Natural killer cell treated with Interleukin-12 subunit alpha and Interleukin-12 subunit beta and Interleukin-15 and Interleukin-18, amount 100 ng/mL, for 72 hours (primary cell): ENCODE data around the gene KLHL29. TPM values are rescaled to one million over a fixed set of nuclear protein-coding genes. Genes with fewer than 3 reads are reported as not detected.

Source experiments
- ATAC-seq, 2 donors: fragments of 150-1000 bp; cut with Tn5 transposase in 1 of 2; sonication (Bioruptor Pico), chemical (Tn5 transposase) in 1 of 2; 2 replicates each; pipeline ENCODE4 v1.10.0; 2021
- DNase-seq: peaks from one replicate; pipeline ENCODE4 v3.0.0; 2022; ENCODE audit warnings: low spot score
- H3K27ac Mint-ChIP-seq, 2 donors: 1 replicate in 1 of 2; 2 replicates in 1 of 2; pipeline ENCODE4 v1.8.0; 2022; ENCODE audit warnings: mixed read lengths in 2 of 2, mild to moderate bottlenecking in 1 of 2, moderate library complexity in 1 of 2
- H3K27me3 Mint-ChIP-seq, 2 donors: 1 replicate in 1 of 2; 2 replicates in 1 of 2; pipeline ENCODE4 v1.8.0; 2022; ENCODE audit warnings: mixed read lengths in 2 of 2
- H3K36me3 Mint-ChIP-seq: one replicate; pipeline ENCODE4 v1.8.0; 2022; ENCODE audit warnings: mixed read lengths
- H3K4me1 Mint-ChIP-seq, 2 donors: 1 replicate in 1 of 2; 2 replicates in 1 of 2; pipeline ENCODE4 v1.8.0; 2022; ENCODE audit warnings: low read depth in 2 of 2, mixed read lengths in 2 of 2, mild to moderate bottlenecking in 1 of 2
- H3K4me3 Mint-ChIP-seq: one replicate; pipeline ENCODE4 v1.8.0; 2022; ENCODE audit warnings: mixed read lengths
- H3K9me3 Mint-ChIP-seq: 2 replicates; pipeline ENCODE4 v1.8.0; 2022; ENCODE audit warnings: mixed read lengths
- total RNA-seq, 2 donors: library from RNA; stranded (reverse); gene quantifications; one replicate each; pipeline ENCODE4 v1.2.3, GENCODE V29; 2022

KLHL29 gene
- total RNA-seq, 2 donors from 2014 or later, result 0.11 to 0.12 TPM

- Mint-ChIP-seq H3K4me1 (no peaks in the 10 kb centered on the region), H3K27me3 (peaks cover 14 to 29% of the 10 kb centered on the region in 2 donors), H3K36me3 (no peaks in the 10 kb centered on the region), H3K27ac (no peak overlapping the region), H3K9me3 (no peaks in the 10 kb centered on the region), H3K4me3 (no peak overlapping the region)
- ATAC-seq (no peak), DNase-seq (no peak)
Observed at GRCh38 chr2:23413641-23414040, 28.7 kb downstream of the KLHL29 start.

DNA sequence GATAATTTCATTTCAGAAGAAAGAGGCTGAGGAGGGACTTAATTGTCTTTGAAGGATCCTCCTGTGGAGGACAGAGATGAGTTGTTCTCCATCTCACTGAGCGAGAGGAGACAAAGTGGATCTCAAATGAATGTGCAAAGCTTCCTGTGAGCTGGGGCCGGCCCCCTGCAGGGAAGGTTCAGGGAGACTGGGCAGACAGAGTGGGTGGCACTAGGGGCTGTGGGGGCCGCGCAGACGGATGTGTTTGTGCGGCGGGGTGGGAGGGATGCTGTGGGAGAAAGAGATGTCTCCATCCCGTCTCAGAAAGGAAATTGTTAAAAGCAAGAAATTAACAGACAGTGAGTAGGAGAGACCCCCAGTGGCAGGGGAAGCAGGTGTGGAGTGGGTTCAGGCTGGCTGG, 29.1 kb downstream of the KLHL29 start:
- H3K9me3 Mint-ChIP-seq, result no peaks in the 10 kb centered on the region
- H3K27ac Mint-ChIP-seq, result no peak overlapping the region
- H3K27me3 Mint-ChIP-seq, result peaks cover 14 to 27% of the 10 kb centered on the region in 2 donors
- no peaks in the 10 kb centered on the region for H3K36me3 Mint-ChIP-seq
- ATAC-seq (no peak), DNase-seq (no peak)
- no peak overlapping the region for H3K4me3 Mint-ChIP-seq
- no peaks in the 10 kb centered on the region for H3K4me1 Mint-ChIP-seq

DNA sequence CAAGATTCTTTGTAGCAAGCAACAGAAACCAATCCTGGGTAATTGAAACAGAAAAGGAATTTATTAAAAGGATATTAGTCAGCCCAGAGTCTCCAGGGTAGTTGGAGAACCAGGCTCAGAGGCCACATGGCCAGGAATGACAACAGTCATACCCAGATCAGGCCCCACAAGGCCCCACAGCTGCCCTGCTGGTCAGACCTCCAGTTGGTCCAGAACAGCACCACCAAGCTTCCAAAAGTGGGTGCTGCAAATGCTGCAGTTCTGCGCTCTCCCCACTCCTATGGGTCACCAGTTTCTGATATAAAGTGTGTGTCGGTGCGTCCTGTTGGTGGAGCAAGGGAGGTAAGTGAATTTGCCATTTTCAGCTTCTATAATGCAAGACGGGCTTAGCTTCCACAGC, 29.9 kb downstream of the KLHL29 start:
- no peak overlapping the region for H3K27ac Mint-ChIP-seq
- no peaks in the 10 kb centered on the region for H3K36me3 Mint-ChIP-seq
- H3K9me3 Mint-ChIP-seq, result no peaks in the 10 kb centered on the region
- H3K4me3 Mint-ChIP-seq, result no peak overlapping the region
- ATAC-seq, result no peak
- peaks cover 11 to 22% of the 10 kb centered on the region in 2 donors for H3K27me3 Mint-ChIP-seq
- no peaks in the 10 kb centered on the region for H3K4me1 Mint-ChIP-seq
- DNase-seq, result no peak

- no peak for DNase-seq
- peaks cover 0 to 8% of the 10 kb centered on the region in 2 donors for H3K27me3 Mint-ChIP-seq
- ATAC-seq, result no peak
- no peak overlapping the region for H3K27ac Mint-ChIP-seq
- H3K4me1 Mint-ChIP-seq, result no peaks in the 10 kb centered on the region
- no peaks in the 10 kb centered on the region for H3K9me3 Mint-ChIP-seq
- H3K36me3 Mint-ChIP-seq, result no peaks in the 10 kb centered on the region
- no peak overlapping the region for H3K4me3 Mint-ChIP-seq
Observed at GRCh38 chr2:23417310-23417709, 32.3 kb downstream of the KLHL29 start.

- DNase-seq (no peak), ATAC-seq (peak in 1 of 2 donors; percentile 11)
- no peak overlapping the region for H3K27ac Mint-ChIP-seq
- H3K27me3 Mint-ChIP-seq, result peaks cover 0 to 8% of the 10 kb centered on the region in 2 donors
- no peaks in the 10 kb centered on the region for H3K36me3 Mint-ChIP-seq
- no peaks in the 10 kb centered on the region for H3K9me3 Mint-ChIP-seq
- H3K4me1 Mint-ChIP-seq, result no peaks in the 10 kb centered on the region
- H3K4me3 Mint-ChIP-seq, result no peak overlapping the region
Observed at GRCh38 chr2:23418056-23418455, 33.1 kb downstream of the KLHL29 start.

DNA sequence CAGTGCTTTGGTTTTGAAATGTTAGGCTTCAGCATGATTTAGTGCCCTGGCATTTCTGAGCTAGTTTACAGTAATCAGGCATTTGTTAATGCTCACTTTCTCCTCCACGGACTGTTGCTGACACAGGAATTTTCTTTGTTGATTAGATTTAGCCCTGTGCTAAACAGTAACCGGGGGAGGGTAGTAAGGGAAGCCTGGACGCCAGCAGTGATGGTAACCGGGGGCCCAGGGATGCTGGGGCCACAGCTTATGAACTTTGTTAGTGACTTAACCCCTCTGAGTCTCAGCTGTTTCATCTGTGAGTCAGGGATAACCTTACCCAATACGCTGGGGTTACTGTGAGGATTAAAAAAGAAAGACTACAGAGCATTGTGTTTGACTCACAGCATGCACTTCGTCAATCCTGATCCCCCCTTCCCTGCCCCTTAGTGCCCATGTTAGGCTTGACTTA, 33.5 kb downstream of the KLHL29 start:
- no peak for ATAC-seq
- H3K4me3 Mint-ChIP-seq, result no peak overlapping the region
- H3K27ac Mint-ChIP-seq, result no peak overlapping the region
- no peak for DNase-seq
- peaks cover 0 to 8% of the 10 kb centered on the region in 2 donors for H3K27me3 Mint-ChIP-seq
- no peaks in the 10 kb centered on the region for H3K36me3 Mint-ChIP-seq
- no peaks in the 10 kb centered on the region for H3K9me3 Mint-ChIP-seq
- no peaks in the 10 kb centered on the region for H3K4me1 Mint-ChIP-seq

GRCh38 chr2:23419171-23420090, 34.5 kb downstream of the KLHL29 start:
- Mint-ChIP-seq H3K27ac (no peak overlapping the region), H3K4me3 (no peak overlapping the region), H3K27me3 (peaks cover 0 to 5% of the 10 kb centered on the region in 2 donors), H3K4me1 (no peaks in the 10 kb centered on the region), H3K9me3 (no peaks in the 10 kb centered on the region), H3K36me3 (no peaks in the 10 kb centered on the region)
- ATAC-seq (no peak), DNase-seq (no peak)

GRCh38 chr2:23420091-23420839, 35.3 kb downstream of the KLHL29 start:
- H3K9me3 Mint-ChIP-seq, result no peaks in the 10 kb centered on the region
- DNase-seq (no peak), ATAC-seq (no peak)
- no peak overlapping the region for H3K4me3 Mint-ChIP-seq
- no peak overlapping the region for H3K27ac Mint-ChIP-seq
- peaks cover 0 to 5% of the 10 kb centered on the region in 2 donors for H3K27me3 Mint-ChIP-seq
- no peaks in the 10 kb centered on the region for H3K36me3 Mint-ChIP-seq
- H3K4me1 Mint-ChIP-seq, result no peaks in the 10 kb centered on the region

- ATAC-seq (no peak), DNase-seq (no peak)
- Mint-ChIP-seq H3K36me3 (no peaks in the 10 kb centered on the region), H3K27ac (no peak overlapping the region), H3K9me3 (no peaks in the 10 kb centered on the region), H3K4me1 (no peaks in the 10 kb centered on the region), H3K27me3 (peaks cover 0 to 5% of the 10 kb centered on the region in 2 donors), H3K4me3 (no peak overlapping the region)
Observed at GRCh38 chr2:23420840-23421476, 36.0 kb downstream of the KLHL29 start.

GRCh38 chr2:23422089-23423061, 37.4 kb downstream of the KLHL29 start:
- DNase-seq (no peak), ATAC-seq (no peak)

DNA sequence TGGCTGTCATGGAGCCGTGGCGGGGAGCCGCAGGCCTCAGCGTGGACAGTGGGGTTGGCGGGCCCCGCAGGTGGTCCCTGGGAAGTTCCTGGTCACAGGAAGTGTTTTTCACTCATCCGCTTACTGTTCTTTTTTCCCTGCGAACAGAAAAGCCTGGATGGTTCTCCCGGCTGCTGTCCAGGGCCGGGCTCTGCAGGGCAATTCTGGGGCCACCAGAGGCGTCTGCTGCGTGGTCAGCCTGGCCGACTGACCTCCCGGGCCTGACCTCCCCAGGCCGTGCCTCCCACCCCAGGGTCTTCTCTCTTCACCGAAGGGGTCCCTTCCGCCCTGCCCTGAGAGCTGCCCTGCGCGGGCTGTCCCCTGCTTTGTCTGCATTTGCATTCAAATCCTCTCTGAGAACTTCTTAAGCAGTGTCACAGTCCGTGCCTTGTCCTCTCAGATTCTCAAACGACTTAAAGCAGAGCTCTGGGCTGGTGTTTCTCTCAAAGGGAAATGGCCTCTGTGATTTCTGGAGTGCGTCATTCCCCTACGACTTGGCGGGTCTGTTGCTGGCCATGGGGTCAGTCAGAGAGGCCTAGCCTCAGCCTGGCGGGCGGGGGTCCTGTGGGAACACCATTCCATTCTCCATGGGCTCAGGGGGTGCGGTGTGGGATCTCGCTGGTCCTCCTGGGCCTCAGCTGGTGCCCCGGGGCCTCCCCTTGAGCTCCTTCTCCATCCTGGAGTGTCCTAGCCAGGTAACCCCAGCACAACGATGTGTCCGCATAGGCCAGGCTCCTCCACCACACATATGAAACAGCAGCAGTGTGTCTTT, 38.3 kb downstream of the KLHL29 start:
- H3K4me1 Mint-ChIP-seq, result no peaks in the 10 kb centered on the region
- DNase-seq (no peak), ATAC-seq (no peak)
- H3K27ac Mint-ChIP-seq, result no peak overlapping the region
- no peaks in the 10 kb centered on the region for H3K9me3 Mint-ChIP-seq
- no peaks in the 10 kb centered on the region for H3K36me3 Mint-ChIP-seq
- no peaks in the 10 kb centered on the region for H3K27me3 Mint-ChIP-seq
- H3K4me3 Mint-ChIP-seq, result no peak overlapping the region

More at GRCh38 chr2:23422089-23423061, 37.4 kb downstream of the KLHL29 start:
- Mint-ChIP-seq H3K4me3 (no peak overlapping the region), H3K4me1 (no peaks in the 10 kb centered on the region), H3K27me3 (no peaks in the 10 kb centered on the region), H3K9me3 (no peaks in the 10 kb centered on the region), H3K36me3 (no peaks in the 10 kb centered on the region), H3K27ac (no peak overlapping the region)

DNA sequence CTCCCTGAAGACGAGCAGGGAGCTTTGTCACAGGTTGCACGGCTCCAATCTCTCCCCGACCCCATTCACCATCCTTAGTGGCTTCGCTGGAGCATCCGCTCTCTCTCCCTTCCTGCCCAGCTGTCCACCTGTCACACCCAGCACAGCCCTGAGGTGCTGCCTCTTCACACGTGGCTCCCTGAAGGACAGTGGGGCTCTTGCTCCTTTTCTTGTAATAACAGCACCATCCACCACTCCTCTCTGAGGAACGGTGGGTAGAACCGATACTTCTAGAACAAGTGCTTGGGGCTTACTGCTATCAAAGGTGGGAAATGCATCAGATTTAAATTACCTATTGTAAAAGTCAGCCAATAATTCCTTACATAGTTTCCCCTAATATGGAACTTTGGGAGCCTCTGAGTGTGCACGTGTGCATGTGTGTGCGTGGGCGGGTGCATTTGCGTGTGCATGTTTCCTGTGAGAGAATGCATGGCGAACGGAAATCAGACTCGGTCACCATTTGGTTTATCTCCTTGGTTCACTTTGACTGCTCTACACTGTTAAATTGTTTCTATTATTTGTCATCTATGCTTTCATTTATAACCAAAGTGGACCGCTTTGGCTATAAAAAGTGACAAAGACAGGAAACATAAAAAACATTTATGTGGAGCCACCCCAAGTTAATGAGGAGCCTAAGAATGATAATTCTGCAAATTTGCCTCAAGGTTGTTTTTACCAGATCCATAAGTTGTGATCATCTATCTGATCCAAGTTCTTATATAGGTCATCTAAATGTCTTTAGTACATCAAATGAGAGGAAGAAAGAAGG, 39.1 kb downstream of the KLHL29 start:
- Mint-ChIP-seq H3K9me3 (no peaks in the 10 kb centered on the region), H3K4me1 (peaks cover 0 to 3% of the 10 kb centered on the region in 2 donors), H3K27me3 (no peaks in the 10 kb centered on the region), H3K27ac (no peak overlapping the region), H3K4me3 (no peak overlapping the region), H3K36me3 (no peaks in the 10 kb centered on the region)
- DNase-seq (no peak), ATAC-seq (no peak)
